Adipocyte (in vitro differentiated cells): ENCODE results near the gene IER3.
A peak's percentile ranks its signal among the peaks of the same experiment; 100 is the strongest.
"Not testable (repeated sequence)": the region's sequence is repeated elsewhere in the genome, so short reads cannot be mapped to it uniquely, and the experiment has no call there.

Experiments used
- DNase-seq: peaks from one replicate; pipeline ENCODE4 v3.0.0-alpha.2; 2015; ENCODE audit warnings: low read depth
- H3K27me3 ChIP-seq: replicated peaks from 2 replicates; pipeline ENCODE4 v1.7.0; 2013; ENCODE audit warnings: mild to moderate bottlenecking, low read length, moderate library complexity; ENCODE audit not compliant: control insufficient read depth, insufficient read depth
- H3K36me3 ChIP-seq: 2 replicates; pipeline ENCODE4 v1.7.0; 2013; ENCODE audit warnings: low read length, mild to moderate bottlenecking, moderate library complexity; ENCODE audit not compliant: control insufficient read depth, insufficient read depth, severe bottlenecking
- H3K4me1 ChIP-seq: 2 replicates; pipeline ENCODE4 v1.7.0; 2013; ENCODE audit warnings: mild to moderate bottlenecking, low read length, moderate library complexity; ENCODE audit not compliant: control insufficient read depth, insufficient read depth
- H3K4me3 ChIP-seq: 2 replicates; pipeline ENCODE4 v1.7.0; 2013; ENCODE audit warnings: mild to moderate bottlenecking, low read length, moderate library complexity
- H3K9ac ChIP-seq: 2 replicates; pipeline ENCODE4 v1.7.0; 2013; ENCODE audit warnings: mild to moderate bottlenecking, low read length, moderate library complexity
- H3K9me3 ChIP-seq: 2 replicates; pipeline ENCODE4 v1.7.0; 2013; ENCODE audit warnings: mild to moderate bottlenecking, low read length, moderate library complexity; ENCODE audit not compliant: control insufficient read depth

The IER3 gene

GRCh38 chr6:30727920-30728553 is 16.3 kb downstream of the IER3 start:
- DNase-seq = peak; percentile 36
- no peaks in the 10 kb centered on the region for H3K27me3 ChIP-seq
- peak overlapping the region; percentile 20 for H3K4me3 ChIP-seq
- peaks cover 43% of the 10 kb centered on the region for H3K4me1 ChIP-seq
- H3K36me3 ChIP-seq = peaks cover 74% of the 10 kb centered on the region
- H3K9me3 ChIP-seq = no peaks in the 10 kb centered on the region
- H3K9ac ChIP-seq = peak overlapping the region; percentile 24

DNA sequence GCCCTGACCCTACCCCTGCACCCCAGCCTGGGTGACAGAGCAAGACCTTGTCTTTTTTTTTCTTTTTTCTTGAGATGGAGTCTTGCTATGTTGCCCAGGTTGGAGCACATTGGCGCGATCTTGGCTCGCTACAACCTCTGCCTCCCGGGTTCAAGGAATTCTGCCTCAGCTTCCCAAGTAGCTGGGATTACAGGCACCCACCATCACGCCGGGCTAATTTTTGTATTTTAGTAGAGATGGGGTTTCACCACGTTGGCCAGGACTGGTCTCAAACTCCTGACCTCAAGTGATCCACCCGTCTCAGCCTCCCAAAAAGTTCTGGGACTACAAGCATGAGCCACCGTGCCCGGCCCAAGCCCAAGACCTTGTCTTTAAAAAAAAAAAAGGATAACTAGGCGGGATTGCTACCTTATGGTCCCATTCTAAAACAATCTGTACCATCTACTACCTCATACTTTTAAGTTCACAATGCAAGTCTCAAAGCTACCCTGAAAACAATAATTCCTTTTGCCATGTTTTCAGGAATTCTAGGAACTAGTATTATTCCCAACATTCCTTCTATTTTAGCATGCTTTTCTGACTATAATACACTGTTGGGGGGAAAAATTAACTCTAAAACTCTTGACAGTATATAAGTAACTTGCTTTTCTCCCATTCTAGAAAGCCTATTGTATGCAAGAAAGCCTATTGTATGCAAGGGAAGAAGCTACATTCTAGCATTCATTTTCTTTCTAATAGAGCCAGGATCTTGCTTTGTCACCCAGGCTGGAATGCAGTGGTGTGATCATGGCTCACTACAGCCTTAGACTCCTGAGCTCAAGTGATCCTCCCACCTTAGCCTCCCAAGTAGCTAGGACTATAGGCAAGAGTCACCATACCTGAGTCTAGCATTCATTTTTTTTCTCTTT is 17.6 kb downstream of the IER3 start:
- H3K36me3 ChIP-seq = peaks cover 68% of the 10 kb centered on the region
- peak overlapping the region; percentile 24 for H3K9ac ChIP-seq
- no peaks in the 10 kb centered on the region for H3K27me3 ChIP-seq
- no peak overlapping the region for H3K4me3 ChIP-seq
- peaks cover 51% of the 10 kb centered on the region for H3K4me1 ChIP-seq
- H3K9me3 ChIP-seq = no peaks in the 10 kb centered on the region
- DNase-seq = no peak

GRCh38 chr6:30725713-30726505 is 18.4 kb downstream of the IER3 start:
- peaks cover 68% of the 10 kb centered on the region for H3K36me3 ChIP-seq
- no peaks in the 10 kb centered on the region for H3K9me3 ChIP-seq
- no peaks in the 10 kb centered on the region for H3K27me3 ChIP-seq
- H3K9ac ChIP-seq = peak overlapping the region; percentile 62
- peaks cover 51% of the 10 kb centered on the region for H3K4me1 ChIP-seq
- DNase-seq = peak; percentile 25
- H3K4me3 ChIP-seq = no peak overlapping the region

DNA sequence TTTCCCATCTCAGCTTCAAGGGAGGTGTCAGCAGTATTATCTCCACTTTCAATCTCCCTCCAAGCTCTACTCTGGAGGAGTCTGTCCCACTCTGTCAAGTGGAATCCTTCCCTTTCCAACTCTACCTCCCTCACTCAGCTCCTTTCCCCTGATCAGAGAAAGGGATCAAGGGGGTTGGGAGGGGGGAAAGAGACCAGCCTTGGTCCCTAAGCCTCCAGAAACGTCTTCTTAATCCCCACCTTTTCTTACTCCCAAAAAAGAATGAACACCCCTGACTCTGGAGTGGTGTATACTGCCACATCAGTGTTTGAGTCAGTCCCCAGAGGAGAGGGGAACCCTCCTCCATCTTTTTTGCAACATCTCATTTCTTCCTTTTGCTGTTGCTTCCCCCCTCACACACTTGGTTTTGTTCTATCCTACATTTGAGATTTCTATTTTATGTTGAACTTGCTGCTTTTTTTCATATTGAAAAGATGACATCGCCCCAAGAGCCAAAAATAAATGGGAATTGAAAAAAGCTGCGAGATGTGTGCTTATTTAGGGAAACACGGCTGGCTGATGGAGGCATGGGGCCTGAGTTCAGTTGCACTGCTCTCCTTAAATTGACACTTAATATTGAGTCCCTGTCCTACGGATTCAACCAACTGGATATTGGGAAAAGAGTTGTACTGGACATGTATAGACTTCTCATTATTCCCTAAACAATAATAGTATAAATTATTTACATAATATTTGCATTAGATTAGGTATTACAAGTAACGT is 19.3 kb downstream of the IER3 start:
- DNase-seq = no peak
- H3K36me3 ChIP-seq = peaks cover 59% of the 10 kb centered on the region
- no peaks in the 10 kb centered on the region for H3K9me3 ChIP-seq
- H3K27me3 ChIP-seq = no peaks in the 10 kb centered on the region
- no peak overlapping the region for H3K4me3 ChIP-seq
- H3K9ac ChIP-seq = peak overlapping the region; percentile 62
- peaks cover 51% of the 10 kb centered on the region for H3K4me1 ChIP-seq

- H3K27me3 ChIP-seq, DNase-seq, H3K9me3 ChIP-seq: not testable (repeated sequence)
- peaks cover 57% of the 10 kb centered on the region for H3K4me1 ChIP-seq
- H3K36me3 ChIP-seq = peaks cover 49% of the 10 kb centered on the region
- H3K9ac ChIP-seq = peak overlapping the region; percentile 62
- peak overlapping the region; percentile 29 for H3K4me3 ChIP-seq
These were observed 20.3 kb downstream of the IER3 start for GRCh38 chr6:30723843-30724741.

DNA sequence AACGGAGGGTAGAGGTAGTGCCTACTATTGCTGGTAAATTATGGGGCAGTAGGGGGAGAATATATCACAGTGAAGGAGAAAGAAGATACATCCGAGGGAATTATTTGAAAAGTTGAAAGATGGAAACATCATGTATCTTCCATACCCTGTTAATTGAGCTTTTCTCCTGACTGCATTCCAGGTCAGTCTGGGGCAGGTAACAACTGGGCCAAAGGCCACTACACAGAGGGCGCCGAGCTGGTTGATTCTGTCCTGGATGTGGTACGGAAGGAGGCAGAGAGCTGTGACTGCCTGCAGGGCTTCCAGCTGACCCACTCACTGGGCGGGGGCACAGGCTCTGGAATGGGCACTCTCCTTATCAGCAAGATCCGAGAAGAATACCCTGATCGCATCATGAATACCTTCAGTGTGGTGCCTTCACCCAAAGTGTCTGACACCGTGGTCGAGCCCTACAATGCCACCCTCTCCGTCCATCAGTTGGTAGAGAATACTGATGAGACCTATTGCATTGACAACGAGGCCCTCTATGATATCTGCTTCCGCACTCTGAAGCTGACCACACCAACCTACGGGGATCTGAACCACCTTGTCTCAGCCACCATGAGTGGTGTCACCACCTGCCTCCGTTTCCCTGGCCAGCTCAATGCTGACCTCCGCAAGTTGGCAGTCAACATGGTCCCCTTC is 21.0 kb downstream of the IER3 start:
- Histone ChIP-seq H3K9ac (peak overlapping the region; percentile 98), H3K4me3 (peak overlapping the region; percentile 99), H3K36me3 (peaks cover 46% of the 10 kb centered on the region), H3K4me1 (peaks cover 60% of the 10 kb centered on the region)
- not testable (repeated sequence) for DNase-seq, H3K9me3 ChIP-seq, H3K27me3 ChIP-seq

DNA sequence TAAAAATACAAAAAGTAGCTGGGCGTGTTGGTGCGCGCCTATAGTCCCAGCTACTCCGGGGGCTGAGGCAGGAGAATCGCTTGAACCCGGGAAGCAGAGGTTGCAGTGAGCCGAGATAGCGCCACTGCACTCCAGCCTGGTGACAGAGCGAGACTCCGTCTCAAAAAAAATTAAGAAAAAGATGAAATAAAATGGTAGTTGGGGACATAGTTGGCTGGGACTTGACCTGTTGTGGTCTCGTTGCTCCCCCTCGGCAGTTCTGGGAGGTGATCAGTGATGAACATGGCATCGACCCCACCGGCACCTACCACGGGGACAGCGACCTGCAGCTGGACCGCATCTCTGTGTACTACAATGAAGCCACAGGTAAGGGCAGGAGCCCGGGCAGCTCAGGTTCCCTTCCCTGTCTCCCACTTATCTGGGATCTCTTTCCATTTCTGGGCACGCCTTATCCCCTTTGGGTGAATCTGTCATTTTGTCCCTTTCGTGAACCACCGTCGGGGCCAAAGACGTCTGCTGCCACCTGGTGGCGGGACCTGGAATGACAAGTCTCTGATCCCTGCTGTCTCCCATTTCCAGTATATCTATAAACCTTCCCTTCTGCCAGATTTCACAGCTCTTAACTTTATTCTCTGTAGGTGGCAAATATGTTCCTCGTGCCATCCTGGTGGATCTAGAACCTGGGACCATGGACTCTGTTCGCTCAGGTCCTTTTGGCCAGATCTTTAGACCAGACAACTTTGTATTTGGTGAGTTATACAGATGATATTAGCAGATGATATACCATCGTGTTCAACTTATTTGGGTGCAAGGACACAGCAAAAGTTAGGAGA is 21.9 kb downstream of the IER3 start:
- Histone ChIP-seq H3K27me3 (no peaks in the 10 kb centered on the region), H3K9ac (peak overlapping the region; percentile 98), H3K4me1 (peaks cover 52% of the 10 kb centered on the region), H3K9me3 (no peaks in the 10 kb centered on the region), H3K36me3 (peaks cover 43% of the 10 kb centered on the region), H3K4me3 (peak overlapping the region; percentile 99)
- peak; percentile 86 for DNase-seq

DNA sequence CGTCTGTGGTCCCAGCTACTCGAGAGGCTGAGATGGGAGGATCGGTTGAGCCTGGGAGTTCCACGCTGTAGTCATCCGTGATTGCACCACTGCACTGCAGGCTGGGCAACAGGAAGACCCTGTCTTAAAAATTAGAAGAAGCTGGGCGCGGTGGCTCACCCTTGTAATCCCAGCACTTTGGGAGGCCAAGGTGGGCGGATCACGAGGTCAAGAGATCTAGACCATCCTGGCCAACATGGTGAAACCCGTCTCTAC is 22.4 kb downstream of the IER3 start:
- Histone ChIP-seq H3K36me3 (peaks cover 40% of the 10 kb centered on the region), H3K4me1 (peaks cover 46% of the 10 kb centered on the region)
- H3K27me3 ChIP-seq = not testable (repeated sequence)

GRCh38 chr6:30721198-30722024 is 22.9 kb downstream of the IER3 start:
- Histone ChIP-seq H3K4me1 (peaks cover 48% of the 10 kb centered on the region), H3K9me3 (no peaks in the 10 kb centered on the region), H3K27me3 (no peaks in the 10 kb centered on the region), H3K9ac (peak overlapping the region; percentile 100), H3K4me3 (peak overlapping the region; percentile 99), H3K36me3 (peaks cover 37% of the 10 kb centered on the region)
- peak; percentile 98 for DNase-seq

More for the DNA sequence above, 22.4 kb downstream of the IER3 start:
- Histone ChIP-seq H3K9ac (peak overlapping the region; percentile 98), H3K4me3 (peak overlapping the region; percentile 99)
- peak; percentile 62 for DNase-seq
- not testable (repeated sequence) for H3K9me3 ChIP-seq
